Erythroblast (primary cell): ENCODE data around the gene MMS22L.
"Not testable (repeated sequence)": the region's sequence is repeated elsewhere in the genome, so short reads cannot be mapped to it uniquely, and the experiment has no call there.

Source experiments
- DNase-seq, 2 experiments: peaks; one replicate each; lab custom pipeline; 2025; lab: John Stamatoyannopoulos, UW
- GATA1 ChIP-seq: IDR thresholded peaks from 2 replicates; pipeline ENCODE4 v1.6.1; 2011; ENCODE audit warnings: low read depth, mild to moderate bottlenecking, control low read depth, low read length, moderate library complexity
- POLR2A ChIP-seq: IDR thresholded peaks from 2 replicates; pipeline ENCODE4 v1.6.1; 2011; ENCODE audit warnings: mild to moderate bottlenecking, low read length

Gene MMS22L

GRCh38 chr6:97198046-97198565 is 84.9 kb downstream of the MMS22L start:
- peak; percentile 28 to 37 for DNase-seq
- no peak for TF ChIP-seq POLR2A
- TF ChIP-seq GATA1, result no peak

DNA sequence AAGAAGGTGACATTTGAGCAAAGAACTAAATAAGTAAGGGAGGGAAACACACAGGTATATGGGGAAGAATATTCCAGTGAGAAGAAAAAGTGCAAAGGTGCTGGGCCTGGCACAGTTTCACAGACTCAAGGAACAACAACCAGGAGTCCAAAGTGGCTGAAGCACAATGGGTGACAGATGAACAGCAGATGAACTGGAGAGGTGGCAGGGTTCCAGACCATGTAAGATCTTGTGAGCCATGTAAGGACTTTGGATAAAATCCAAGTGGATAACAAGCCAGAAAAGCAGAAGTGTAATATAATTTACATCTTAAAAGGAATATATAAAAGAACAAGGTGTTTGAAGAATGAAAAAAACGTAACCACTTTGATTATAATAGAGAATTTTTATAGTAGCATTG is 87.9 kb downstream of the MMS22L start:
- no peak for TF ChIP-seq POLR2A
- TF ChIP-seq GATA1, result no peak
- peak in 1 of 2 experiments; percentile 19 for DNase-seq

- DNase-seq, result no peak
- TF ChIP-seq POLR2A (no peak), GATA1 (no peak)
Measured at GRCh38 chr6:97189767-97190166, 93.2 kb downstream of the MMS22L start.

DNA sequence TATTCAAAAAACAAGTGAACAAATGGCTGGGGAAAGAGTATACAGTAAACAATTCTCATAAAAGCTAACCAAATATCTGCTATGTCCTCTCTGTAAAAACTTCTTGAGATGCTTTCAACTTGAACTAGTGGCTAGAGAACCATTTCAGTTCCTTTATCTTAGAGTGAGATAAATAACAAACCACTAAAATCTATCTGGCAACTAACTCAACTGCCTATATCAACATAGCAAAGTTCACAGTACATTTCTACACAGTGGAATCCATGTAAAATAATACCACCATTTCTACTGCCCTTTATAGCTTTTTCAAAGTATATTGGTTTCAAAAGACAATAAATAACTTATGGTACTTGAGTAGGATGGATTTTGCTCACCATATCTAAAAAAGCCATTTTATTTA is 95.1 kb downstream of the MMS22L start:
- DNase-seq, result no peak
- no peak for TF ChIP-seq GATA1

- peak; percentile 72 to 83 for DNase-seq
- no peak for TF ChIP-seq GATA1
- no peak for TF ChIP-seq POLR2A
Measured at GRCh38 chr6:97186416-97186999, 96.5 kb downstream of the MMS22L start.

GRCh38 chr6:97177905-97178304 is 105.1 kb downstream of the MMS22L start:
- no peak for DNase-seq
- TF ChIP-seq POLR2A (no peak), GATA1 (no peak)

- DNase-seq, result no peak
- no peak for TF ChIP-seq GATA1
- no peak for TF ChIP-seq POLR2A
Measured at GRCh38 chr6:97176468-97176867, 106.5 kb downstream of the MMS22L start.

- no peak for DNase-seq
- TF ChIP-seq POLR2A, result no peak
Measured at GRCh38 chr6:97175806-97176205, 107.2 kb downstream of the MMS22L start.

GRCh38 chr6:97174471-97174870 is 108.5 kb downstream of the MMS22L start:
- TF ChIP-seq POLR2A (no peak), GATA1 (no peak)
- no peak for DNase-seq

DNA sequence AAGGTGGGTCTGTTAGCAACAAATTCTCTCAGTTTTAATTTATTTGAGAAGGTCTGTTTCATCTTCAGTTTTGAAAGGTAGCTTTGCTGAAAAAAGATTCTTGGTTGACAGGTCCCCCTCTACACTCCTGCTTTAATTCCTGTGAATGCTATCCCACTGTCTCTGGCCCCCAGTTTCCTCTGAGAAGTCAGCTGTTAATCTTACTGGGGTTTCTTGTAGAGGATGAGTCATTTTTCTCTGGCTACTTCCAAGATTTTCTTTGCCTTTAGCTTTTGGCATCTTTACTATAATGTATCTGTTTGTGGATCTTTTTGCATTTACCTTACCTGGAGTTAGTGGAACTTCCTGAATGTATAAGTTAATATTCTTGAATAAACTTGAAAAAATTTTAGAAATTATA is 122.7 kb downstream of the MMS22L start:
- peak; percentile 5 to 19 for DNase-seq
- TF ChIP-seq POLR2A, result no peak
- no peak for TF ChIP-seq GATA1

GRCh38 chr6:97155447-97155846 is 127.6 kb downstream of the MMS22L start:
- not testable (repeated sequence) for DNase-seq

DNA sequence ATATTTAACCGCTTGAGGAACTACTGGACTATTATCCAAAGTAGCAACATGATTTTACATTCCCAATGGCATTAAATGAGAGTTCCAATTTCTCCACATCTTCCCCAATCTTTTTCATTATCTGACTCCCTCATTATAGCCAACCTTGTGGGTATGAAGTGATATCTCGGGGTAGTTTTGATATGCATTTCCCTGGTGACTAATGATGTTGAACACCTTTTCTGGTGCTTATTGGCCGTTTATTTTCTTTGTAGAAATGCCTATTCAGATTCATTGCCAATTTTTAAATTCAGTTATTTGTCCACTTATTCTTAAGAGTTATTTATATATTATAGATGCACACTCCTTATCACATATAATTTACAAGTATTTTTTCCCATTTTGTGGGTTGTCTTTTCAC is 129.0 kb downstream of the MMS22L start:
- TF ChIP-seq GATA1 (no peak), POLR2A (no peak)
- no peak for DNase-seq

DNA sequence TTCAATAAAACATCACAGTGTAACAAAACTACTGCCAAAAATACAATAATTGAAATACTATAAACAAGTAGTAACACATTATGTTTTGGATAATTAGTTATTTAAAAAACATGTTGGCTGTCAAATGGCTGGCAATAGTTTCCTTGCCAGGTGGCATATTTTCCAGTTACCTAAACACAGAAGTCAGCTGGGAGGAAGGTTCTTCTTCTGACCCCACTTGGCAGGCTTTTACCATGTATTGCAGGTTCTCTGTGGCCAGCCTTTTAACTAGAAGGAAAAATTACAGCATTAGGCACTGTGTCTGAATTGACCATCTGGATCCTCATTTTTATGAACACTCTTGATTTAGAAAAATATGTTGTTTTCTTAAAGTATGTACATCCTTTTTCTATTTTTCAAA is 131.4 kb downstream of the MMS22L start:
- TF ChIP-seq POLR2A (no peak), GATA1 (no peak)
- no peak for DNase-seq

GRCh38 chr6:97150932-97151331 is 132.1 kb downstream of the MMS22L start:
- no peak for DNase-seq
- TF ChIP-seq GATA1, result no peak
- no peak for TF ChIP-seq POLR2A

- no peak for DNase-seq
- TF ChIP-seq GATA1, result no peak
- TF ChIP-seq POLR2A, result no peak
Measured at GRCh38 chr6:97147421-97147820, 135.6 kb downstream of the MMS22L start.

- no peak for DNase-seq
- no peak for TF ChIP-seq GATA1
- TF ChIP-seq POLR2A, result no peak
Measured at GRCh38 chr6:97145691-97146090, 137.3 kb downstream of the MMS22L start.
